ENCODE results near the gene MRPL12.

Gene MRPL12

DNA sequence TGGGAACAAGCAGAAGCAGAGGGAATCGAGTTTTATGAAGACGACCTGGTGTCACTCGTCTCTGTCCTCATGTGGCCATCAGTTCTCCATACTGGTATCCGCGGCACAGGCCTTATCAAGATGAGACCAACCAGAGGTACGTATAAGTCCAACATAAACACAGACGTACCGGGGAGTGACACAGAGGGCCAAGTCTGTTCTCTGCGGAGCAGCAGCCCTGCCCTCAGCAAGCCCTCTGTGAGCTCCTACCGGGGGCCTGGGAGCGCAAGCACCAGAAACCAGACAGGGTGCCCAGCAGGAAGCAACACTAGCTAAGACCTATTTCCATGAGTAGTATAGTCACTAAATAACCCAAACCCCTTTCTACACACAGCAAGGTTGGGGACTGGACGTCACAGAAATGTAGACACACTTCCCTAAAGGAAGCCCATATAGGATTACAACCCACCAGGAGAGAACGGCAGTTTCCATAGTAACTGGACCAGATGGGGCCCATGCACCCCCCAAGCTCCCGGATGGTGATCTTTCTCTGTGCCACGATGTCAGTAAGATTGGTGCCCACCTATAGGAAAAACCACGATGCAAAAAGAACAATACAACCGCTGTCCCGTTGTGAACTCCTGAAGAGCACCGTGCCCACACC, 20.5 kb upstream of the MRPL12 start:
- no peak for DNase-seq (ENCODE audit: low read depth)

DNA sequence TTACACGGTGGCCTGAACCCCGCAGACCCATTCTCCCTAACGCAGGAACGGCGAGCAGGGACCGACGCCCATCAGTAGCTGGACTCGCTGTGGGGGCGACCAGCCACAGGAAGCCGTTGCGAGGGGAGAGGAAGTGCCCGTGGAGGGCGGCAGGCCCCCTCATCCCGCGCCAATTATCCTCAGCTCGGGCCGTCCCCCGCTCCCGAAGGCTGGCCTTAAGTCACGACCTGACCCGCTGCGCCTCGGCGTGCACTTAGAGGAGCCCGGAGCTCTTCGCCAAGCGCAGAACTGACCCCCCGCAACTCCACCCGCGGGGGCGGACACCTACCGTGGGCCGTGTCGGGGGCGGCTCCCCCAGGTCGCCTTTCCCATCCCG, 20.0 kb upstream of the MRPL12 start:
- no peak for DNase-seq (ENCODE audit: low read depth)

DNA sequence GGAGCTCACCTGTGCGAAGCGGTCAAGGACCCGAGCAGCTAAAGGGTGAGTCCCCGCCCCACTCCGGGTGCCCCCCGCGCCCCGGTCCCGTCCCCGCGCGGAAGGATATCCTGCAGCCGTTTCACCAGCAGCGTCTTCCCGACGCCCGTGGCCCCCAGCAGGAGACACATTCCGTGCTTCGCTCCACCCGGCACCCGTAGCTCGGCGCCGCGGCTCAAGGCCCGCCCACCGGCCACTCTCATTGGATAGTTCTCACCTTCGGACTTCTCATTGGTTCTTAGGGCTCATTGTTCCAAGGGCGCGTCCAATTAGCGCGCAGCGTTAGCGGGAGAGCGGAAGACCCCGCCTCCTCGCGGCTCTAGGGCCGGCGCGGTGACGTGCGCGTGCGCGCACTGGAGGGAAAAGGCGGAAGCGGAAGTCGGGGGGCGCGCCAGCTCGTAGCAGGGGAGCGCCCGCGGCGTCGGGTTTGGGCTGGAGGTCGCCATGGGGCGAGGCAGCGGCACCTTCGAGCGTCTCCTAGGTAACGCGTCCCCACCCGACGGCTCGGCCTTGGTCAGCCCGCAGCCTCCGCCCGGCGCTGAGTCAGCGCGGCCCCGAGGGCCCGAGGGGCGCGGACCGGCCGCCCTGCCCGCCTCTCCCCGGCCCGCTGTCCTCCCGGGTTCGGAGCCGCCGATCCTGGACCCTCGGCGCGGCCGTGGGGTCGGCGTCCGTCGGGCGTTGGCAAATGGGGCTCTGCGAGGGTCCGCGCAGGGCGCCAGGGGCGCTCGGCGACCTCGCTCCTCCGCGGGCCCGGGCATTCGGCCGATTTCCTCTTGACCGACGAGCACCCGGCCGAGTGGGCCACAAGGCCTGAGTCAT, 19.4 kb upstream of the MRPL12 start, which contains the start of the genes ARL16 and HGS:
Gene ARL16 (minus strand): TSS at position 214 of the 858 bp plus-strand sequence. CDS start 44 bp downstream, at position 170.
Gene HGS (plus strand): TSS at position 428 of the 858 bp plus-strand sequence. CDS start 56 bp downstream, at position 484.
- peak; percentile 93 for DNase-seq (ENCODE audit: low read depth)

DNA sequence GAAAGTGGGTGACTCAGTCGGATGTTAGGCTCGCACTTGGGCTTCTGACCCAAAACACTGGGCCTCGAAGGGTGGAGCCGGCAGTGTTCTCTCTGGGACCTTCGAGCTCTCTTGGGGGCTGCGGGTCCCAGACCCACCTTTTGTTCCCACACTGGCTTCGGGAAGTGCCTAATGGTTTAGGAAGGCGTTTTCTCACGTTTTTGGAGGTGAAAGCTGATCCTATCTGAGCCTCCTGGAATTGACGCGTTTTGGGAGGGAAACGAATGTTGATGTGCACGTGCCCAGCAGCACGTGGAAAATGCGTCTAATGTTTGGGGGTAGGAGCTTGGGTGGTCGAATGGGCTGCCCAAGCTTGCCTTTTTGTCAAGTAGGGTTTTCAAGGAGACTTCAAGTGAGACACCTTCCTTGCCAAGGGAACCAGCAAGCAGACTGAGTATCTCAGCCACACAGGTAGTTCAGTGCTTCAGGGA, 18.7 kb upstream of the MRPL12 start:
- DNase-seq (ENCODE audit: low read depth) = no peak

DNA sequence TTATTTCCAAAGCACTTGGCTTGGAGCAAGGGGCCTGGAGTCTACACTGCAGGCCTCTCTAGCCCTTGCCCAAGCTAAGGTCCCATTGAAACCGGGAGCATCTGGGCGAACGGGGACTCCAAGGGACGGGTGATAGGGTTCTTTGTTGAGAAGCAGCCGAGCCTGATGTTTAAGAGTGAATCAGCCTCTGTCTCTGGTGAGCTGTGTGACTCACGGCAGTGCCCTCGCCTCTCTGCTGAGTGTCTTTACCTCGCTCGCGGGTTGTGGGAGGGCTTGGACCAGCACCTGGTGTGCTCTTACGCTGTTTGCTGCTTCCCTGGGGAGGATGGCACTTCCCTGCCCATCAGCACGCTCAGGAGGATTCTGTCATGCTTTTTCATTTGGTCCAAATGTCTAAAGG, 18.1 kb upstream of the MRPL12 start:
- DNase-seq (ENCODE audit: low read depth) = no peak

DNA sequence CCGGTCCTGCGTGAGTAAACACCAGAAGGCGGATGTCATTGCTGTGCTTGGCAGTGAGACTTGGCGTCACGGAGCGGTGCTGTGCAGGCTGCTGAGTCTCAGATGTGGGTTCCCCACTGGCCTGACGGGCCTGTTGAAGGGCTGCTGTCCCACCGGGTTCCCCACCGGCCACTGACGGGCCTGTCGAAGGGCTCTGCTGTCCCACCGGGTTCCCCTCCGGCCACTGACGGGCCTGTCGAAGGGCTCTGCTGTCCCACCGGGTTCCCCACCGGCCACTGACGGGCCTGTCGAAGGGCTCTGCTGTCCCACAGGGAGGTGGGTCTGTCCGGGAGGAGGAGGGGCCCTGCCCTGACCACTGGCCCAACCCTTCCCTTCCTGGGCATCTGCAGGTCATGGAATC, 16.6 kb upstream of the MRPL12 start:
- no peak for DNase-seq (ENCODE audit: low read depth)

DNA sequence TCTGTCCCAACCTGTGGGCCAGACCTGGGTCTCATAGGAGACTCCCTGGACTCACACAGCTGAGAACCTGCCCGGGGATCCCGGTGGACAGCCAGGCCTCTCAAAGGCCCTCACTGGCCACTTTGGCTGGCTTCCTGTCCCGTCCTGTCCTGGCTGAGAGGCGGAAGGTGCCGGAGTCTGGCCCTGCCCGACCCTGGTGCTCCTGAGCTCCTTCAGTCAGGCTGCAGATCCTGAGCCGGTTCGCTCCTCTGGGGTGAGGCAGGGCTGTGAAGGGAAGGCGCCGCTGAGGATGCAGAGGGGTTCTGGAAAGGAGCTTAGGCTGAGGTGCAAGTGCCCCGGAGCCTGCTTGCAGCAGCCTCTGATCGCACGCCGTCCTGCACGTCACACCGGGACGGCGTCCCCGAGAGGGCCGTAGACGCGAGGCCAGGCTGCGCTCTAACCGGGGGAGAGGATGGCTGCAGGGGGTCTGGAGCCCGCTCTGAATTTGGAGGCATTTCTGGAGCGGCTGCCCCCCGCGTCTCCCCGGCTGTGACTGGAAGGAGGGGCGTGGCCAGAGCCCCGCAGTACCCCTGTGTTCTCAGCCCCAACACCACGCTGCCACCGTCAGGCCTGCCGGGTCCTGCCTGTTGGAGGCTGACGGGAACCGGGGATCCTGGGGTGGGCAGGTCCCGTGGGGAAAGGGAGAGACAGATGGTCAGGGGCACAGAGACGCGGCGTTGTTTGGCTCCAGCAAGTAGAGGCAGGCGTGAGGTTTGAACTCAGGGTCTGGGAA, 15.2 kb upstream of the MRPL12 start:
- no peak for DNase-seq (ENCODE audit: low read depth)

DNA sequence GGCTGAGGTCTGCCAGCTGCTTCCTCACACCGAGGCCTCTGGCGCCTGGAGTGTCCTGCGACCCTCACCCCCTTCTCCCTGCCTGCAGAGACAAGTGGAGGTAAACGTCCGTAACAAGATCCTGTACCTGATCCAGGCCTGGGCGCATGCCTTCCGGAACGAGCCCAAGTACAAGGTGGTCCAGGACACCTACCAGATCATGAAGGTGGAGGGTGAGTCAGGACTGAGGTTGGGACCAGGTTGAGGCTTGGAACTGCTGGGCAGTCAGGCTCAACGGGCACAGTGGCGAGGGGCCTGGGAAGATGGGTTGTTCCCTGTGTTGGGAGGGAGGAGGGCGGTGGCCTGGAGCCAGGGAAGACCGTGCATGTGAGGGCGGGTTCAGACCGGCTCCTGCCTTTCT, 14.6 kb upstream of the MRPL12 start:
- DNase-seq (ENCODE audit: low read depth) = no peak

DNA sequence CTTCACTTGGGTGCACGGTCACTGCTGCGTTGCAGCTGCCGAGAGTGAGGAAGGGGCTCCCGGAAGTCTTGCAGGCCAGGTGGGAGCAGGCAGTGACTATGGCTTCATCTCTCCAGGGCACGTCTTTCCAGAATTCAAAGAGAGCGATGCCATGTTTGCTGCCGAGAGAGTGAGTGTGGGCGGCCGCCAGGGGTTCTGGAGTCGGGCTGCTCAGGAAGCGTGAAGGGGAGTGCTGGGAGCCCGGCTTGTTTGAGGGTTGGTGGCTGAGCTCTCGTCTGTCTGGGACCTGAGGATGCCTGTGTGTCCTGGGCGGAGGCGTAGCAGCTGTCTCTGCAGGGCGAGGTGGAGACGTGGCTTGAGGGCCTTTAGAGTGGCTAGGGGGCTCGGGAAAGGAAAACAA, 13.1 kb upstream of the MRPL12 start:
- DNase-seq (ENCODE audit: low read depth) = no peak

DNA sequence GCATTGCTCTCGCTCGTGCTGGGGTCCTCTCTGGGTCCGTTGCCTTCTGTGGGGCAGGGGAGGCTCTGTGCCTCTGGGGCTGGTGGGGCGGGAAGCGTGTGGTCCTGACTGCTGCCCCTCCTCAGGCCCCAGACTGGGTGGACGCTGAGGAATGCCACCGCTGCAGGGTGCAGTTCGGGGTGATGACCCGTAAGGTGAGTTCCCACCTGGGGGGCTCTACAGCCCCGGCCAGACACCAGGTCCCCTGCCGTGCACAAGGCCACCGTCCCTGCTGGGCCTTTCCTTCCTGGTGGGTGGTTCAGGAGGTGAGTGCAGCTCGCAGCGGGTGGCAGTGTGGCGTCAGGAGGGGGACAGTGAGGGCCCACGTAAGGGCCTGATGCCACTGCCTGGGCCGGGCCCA, 12.6 kb upstream of the MRPL12 start:
- no peak for DNase-seq (ENCODE audit: low read depth)

DNA sequence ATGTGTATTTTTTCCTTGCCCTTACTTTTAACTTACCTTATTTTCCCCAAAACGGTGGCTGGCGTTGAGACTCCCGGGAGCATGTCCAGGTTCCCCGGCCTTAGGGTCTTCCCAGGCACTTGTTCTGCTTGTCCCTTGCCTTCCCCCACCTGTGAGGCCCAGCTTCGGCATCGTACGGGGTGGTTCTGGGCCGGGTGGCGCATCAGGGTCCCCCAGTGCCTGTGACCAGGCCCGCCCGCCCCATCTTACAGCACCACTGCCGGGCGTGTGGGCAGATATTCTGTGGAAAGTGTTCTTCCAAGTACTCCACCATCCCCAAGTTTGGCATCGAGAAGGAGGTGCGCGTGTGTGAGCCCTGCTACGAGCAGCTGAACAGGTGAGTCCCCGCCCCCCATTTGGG, 12.0 kb upstream of the MRPL12 start:
- DNase-seq (ENCODE audit: low read depth) = no peak

DNA sequence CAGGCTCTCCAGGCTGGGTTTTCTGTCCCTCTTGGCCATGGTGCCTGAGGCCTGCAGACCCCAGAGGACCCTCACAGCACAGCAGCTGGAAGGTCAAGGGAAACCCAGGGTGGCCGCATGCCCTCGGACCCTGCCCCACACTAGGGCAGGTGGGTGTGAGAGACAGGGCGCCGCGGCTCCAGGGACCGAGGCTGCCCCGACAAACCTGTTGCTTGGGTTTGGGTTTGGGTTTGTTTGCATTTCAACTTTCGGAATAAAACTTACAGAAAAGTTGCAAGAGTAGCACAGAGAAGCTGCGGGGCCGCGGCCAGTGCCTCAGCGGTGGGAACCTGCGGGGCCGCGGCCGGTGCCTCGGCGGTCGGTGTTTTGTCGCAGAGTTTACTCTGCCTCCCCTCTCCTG, 11.6 kb upstream of the MRPL12 start:
- no peak for DNase-seq (ENCODE audit: low read depth)

DNA sequence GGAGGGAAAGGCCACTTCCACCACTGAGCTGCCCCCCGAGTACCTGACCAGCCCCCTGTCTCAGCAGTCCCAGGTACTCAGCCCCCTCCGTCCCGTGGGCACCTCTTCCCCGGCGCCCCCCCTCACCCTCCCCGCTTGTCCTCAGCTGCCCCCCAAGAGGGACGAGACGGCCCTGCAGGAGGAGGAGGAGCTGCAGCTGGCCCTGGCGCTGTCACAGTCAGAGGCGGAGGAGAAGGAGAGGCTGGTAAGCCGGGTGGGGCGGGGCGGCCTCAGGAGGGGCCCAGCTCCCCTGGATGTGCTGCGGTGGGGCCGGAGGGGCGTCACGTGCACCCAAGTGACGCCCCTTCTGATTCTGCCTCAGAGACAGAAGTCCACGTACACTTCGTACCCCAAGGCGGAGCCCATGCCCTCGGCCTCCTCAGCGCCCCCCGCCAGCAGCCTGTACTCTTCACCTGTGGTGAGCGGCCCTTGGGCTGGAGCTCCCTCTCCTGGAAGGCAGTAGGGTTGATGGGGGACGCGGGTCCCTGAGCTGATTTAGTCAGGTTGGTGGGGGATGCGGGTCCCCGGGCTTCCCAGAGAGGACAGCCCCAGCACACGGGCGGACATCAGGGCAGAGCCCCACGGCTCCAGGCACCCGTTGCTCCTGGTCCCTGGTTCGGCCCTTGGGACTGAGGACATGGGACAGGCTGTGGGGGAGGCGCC, 9.5 kb upstream of the MRPL12 start:
- no peak for DNase-seq (ENCODE audit: low read depth)

DNA sequence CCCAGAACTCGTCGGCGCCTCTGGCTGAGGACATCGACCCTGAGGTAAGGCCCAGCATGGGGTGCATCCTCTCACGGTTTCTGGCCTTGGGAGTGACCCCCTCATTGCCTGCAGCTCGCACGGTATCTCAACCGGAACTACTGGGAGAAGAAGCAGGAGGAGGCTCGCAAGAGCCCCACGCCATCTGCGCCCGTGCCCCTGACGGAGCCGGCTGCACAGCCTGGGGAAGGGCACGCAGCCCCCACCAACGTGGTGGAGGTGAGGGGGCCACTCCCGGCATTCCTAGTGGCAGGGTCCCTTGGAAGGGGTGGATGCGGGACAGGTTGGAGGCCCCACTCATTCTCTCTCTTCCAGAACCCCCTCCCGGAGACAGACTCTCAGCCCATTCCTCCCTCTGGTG, 8.4 kb upstream of the MRPL12 start:
- DNase-seq (ENCODE audit: low read depth) = no peak

DNA sequence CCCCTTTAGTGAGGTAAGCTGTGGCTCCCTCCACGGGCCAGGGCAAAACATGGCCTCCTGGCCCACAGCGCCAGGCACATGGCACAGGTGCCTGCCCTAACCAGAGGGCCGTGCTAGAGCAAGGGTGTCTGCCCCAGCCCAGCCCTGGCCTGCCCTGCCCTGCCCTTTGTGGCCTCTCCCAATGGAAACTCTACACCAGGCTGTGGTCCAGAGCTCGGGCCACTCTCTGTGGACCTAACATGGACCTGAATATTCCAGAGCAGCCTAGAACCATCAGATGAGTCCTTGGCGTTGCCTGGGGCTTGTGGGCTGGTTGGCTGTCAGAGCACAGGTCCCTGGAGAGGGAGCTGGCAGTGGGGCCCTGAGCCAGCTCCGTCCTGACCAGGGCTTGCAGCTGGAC, 8.0 kb upstream of the MRPL12 start:
- DNase-seq (ENCODE audit: low read depth) = no peak

DNA sequence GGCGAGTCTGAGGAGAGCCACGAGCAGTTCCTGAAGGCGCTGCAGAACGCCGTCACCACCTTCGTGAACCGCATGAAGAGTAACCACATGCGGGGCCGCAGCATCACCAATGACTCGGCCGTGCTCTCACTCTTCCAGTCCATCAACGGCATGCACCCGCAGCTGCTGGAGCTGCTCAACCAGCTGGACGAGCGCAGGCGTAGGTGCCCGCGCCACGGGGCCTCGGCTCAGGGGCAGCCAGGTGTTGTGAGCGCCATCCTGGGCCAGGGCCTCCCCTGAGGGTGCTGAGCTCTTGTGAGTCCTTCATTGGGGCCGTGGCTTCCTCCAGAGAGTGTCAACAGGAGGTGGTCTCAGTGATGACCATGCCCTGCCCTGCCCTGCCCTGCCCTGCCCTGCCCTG, 7.4 kb upstream of the MRPL12 start:
- DNase-seq (ENCODE audit: low read depth) = no peak

DNA sequence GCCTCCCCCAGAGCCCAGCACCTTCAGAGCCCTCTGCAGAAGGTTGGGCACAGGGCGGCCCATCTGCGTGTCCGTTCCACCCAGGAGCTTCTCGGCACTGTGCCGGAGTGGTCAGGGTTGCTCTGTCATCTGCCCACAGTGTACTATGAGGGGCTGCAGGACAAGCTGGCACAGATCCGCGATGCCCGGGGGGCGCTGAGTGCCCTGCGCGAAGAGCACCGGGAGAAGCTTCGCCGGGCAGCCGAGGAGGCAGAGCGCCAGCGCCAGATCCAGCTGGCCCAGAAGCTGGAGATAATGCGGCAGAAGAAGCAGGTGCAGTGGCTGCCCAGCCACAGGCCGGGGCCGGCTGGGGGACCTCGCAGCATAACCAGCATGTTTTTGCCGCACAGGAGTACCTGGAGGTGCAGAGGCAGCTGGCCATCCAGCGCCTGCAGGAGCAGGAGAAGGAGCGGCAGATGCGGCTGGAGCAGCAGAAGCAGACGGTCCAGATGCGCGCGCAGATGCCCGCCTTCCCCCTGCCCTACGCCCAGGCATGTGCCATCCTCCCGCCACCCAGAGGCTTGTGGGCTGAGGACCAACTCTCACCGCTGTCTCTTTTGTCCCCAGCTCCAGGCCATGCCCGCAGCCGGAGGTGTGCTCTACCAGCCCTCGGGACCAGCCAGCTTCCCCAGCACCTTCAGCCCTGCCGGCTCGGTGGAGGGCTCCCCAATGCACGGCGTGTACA, 6.8 kb upstream of the MRPL12 start:
- no peak for DNase-seq (ENCODE audit: low read depth)

DNA sequence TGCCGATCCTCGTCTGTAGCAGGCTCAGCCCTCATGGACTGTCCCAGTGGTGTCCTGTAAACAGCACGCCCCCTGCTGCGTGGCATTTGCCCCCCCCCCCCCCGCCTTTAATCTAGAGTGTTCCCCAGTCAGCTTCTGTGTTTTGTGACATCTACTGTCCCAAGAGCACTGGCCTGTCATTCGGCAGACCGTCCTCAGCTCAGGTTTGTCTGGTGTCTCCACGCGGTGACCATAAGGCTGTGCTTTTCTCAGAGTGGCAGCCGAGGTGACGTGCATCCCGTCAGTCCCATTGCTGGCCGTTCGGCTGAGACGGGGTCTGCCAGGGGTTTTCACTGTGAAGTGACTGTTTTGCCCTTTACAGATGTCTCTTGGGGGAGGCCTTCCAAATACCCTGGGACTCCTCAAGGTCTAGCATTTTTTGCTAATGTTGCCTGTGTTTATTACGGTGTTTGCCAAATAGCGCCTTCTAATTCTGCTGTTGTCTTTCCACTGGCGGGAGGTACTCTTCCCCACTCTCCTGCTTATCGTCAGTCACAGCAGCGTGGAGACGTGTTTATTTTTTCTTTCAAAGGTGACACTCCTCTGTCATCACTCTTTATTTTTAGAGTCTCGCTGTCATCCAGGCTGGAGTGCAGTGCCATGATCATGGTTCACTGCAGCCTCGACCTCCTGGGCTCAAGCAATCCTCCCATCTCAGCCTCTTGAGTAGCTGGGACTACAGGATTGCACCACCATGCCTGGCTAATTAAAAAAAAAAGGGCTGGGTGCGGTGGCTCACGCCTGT, 5.7 kb upstream of the MRPL12 start:
- no peak for DNase-seq (ENCODE audit: low read depth)

DNA sequence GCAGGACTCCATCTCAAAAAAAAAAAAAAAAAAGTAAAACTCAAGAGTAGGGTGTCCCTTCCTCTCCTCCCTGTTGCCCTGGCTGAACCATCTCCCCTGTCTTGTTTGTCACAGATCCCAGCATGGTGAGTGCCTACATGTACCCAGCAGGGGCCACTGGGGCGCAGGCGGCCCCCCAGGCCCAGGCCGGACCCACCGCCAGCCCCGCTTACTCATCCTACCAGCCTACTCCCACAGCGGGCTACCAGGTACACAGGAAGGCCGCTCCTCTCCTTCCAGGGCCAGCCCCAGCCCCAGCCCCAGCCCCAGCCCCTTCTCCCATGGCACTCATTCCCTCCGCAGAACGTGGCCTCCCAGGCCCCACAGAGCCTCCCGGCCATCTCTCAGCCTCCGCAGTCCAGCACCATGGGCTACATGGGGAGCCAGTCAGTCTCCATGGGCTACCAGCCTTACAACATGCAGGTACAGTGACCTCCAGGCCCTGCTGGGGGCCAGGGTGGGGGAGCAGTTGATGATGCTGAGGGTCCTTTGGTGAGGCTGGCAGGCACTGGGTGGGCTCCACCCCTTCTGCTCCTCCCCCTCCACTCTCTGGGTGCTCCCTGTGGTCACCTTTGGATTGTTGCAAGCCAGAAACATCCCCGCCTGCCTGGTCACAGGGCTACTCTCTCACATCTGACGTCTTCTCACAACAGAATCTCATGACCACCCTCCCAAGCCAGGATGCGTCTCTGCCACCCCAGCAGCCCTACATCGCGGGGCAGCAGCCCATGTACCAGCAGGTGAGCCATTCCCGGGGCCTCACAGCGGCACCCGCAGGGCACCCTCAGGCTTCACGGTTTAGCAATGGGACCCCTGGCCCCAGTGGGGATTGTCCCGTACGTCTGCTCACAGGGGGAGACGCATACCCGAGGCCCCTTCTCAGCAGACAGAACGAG, 2.5 kb upstream of the MRPL12 start:
- DNase-seq (ENCODE audit: low read depth) = no peak

Measured in stimulated activated CD8-positive, alpha-beta memory T cell treated with anti-CD3 and anti-CD28 coated beads, Interleukin-7, amount 100 ng/mL, for 24 hours (primary cell).